ENCODE measurements around the gene EMC9.
A peak's percentile ranks its signal among the peaks of the same experiment; 100 is the strongest.

Gene EMC9

DNA sequence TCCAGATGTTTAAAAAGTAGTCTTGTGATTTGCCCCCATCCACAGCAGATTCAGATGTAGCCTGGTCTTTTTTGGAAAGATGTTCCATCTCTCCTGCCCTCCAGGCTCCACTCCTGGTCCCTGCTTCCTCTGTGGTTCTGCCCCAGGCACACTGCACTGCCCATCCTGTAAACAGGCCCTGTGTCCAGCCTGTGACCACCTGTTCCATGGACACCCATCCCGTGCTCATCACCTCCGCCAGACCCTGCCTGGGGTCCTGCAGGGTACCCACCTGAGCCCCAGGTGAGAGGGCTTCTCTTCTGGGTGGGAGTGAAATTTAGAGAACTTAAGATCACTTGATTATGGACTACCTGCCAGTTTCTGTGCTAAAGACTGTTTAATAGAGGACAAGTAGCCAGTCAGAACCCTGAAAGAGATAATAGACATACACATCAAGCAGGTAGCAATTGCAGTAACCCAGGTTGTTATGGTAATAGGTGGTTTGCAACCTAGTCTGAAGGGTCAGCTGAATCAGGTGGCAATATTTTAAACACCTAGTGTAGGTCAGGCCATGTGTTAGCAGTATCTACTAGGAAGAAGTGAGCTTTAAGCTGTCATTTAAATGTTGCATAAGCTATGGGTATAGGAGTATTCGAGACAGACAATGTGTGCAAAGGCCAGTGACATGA, 8.0 kb upstream of the EMC9 start:
- no peak for DNase-seq (ENCODE audit: low read depth in 2 of 3, low spot score in 2 of 3)

DNA sequence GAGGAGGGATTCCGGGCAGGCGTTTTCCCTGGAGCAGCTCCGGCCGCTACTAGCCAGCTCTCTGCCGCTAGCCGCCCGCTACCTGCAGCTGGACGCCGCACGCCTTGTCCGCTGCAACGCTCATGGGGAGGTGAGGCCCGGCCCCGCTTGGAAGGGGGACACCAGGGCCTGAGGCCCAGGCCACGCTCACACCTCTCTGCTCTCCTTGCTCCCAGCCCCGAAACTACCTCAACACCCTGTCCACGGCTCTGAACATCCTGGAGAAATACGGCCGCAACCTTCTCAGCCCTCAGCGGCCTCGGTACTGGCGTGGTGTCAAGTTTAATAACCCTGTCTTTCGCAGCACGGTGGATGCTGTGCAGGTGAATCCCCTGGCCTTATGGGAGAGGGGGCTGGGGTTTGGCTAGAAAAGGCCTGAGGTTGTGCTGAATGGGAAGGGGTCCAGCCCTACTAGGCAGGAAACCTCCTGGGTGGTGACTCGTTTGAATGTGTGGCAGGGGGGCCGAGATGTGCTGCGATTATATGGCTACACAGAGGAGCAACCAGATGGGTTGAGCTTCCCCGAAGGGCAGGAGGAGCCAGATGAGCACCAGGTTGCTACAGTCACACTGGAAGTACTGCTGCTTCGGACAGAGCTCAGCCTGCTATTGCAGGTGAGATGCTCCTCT, 6.5 kb upstream of the EMC9 start:
- DNase-seq (ENCODE audit: low read depth in 2 of 3, low spot score in 2 of 3) = no peak

DNA sequence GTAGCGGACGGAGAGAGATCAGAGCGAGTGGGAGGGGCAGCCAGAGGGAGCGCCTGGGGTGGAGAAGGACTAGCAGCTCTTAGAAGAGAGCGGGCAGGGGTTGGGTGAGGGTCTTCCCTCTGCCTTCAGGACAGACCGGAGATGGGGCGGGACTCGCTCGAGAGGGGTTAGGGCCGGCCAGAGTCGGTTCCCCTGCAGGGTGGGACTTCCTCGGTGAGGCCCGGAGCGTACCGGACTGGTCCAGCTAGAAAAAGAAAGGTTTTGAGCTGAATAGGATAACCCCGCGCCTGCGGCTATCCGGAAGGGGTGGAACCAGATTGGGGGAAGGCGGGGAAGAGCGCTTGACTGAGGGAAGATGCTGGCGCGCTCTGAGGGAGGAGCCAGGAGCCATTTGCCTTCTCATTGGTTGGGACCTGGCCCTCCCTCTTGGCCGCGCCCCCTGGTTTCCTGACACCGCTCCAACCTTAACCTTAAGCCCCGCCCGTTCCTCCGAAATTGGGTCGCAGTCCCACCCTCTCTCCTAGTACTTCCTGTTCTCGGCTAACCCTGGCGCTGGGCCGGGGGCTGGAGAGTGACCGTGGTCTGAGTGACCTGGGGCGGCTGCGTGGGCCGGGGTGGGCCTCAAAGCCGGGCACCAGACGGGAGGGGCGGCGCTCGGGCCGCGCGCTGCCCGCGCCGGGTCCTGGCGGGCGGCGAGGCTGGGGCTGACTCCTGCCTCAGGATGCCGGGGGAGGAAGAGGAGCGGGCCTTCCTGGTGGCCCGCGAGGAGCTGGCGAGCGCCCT, 5.8 kb upstream of the EMC9 start, which contains the start of gene RNF31:
Gene RNF31 (plus strand): TSS at position 521 of the 783 bp plus-strand sequence. CDS start 201 bp downstream, at position 722.
- DNase-seq (ENCODE audit: low read depth in 2 of 3, low spot score in 2 of 3) = peak; percentile 82 to 93 (median 84)

DNA sequence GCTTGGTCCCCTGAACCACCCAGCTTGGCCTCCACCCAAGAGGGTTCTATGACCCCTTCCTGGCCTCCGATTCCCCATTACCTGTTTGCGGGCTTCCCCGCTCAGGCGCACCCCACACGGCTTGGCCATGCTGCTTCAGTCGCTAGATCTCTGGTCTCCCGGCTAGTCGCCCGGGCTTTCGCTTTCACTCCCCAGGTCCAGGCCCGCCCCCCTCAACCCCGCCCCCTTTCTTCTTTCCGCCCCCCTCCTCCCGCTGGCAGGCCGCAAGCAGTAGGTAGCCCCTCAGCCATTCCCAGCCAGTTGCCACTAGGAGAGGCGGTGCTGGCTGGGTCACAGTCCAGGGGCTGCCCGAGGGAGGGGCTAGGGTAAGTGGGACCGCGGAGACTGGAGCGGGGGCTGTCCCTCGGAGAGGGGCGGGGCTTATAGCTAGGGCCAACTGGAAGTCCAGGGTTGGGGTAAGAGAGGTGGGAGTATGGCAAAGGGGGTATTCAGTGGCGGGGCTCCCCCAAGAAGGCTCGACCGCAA, 5.1 kb upstream of the EMC9 start, which contains the start of gene PSME2:
Gene PSME2 (minus strand): TSS at position 158 of the 525 bp plus-strand sequence. CDS start 29 bp downstream, at position 129.
- peak; percentile 74 to 88 (median 80) for DNase-seq (ENCODE audit: low read depth in 2 of 3, low spot score in 2 of 3)

DNA sequence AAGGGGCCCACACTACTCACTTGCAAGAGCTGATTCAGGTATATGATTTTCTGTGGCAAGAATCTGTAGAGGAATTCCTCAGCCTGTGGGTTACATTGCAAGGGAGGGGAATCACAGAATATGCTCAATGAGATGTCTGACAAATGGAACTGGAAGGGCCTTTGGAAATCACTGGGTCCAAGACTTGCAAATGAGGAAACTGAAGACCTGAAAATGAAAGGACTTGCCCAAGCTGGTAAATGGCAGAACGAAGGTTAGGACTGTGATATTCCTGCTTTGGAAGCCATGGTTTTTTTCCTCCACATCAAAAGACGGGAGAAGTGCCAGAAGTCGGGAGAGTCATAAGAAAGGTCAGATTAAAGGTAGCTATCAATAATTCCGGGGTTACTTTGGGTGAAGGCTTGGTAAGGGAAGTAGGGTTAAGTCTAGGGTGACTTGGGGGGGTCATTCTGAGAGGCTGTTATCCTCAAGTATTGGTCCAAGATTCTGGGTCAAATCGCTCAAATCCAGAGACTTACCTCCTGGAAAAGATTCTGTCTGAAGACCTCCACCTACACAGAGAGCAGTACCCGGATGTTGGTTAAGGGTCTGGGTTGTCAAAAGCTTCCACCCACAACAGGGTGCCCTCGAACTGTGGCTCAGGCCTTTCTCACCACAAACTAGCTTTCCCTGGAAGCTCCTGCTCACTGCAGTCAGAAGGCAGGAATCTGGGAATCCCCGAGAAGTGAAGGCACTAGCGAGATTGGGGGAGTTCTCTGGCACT, 4.5 kb upstream of the EMC9 start:
- no peak for DNase-seq (ENCODE audit: low read depth in 2 of 3, low spot score in 2 of 3)

DNA sequence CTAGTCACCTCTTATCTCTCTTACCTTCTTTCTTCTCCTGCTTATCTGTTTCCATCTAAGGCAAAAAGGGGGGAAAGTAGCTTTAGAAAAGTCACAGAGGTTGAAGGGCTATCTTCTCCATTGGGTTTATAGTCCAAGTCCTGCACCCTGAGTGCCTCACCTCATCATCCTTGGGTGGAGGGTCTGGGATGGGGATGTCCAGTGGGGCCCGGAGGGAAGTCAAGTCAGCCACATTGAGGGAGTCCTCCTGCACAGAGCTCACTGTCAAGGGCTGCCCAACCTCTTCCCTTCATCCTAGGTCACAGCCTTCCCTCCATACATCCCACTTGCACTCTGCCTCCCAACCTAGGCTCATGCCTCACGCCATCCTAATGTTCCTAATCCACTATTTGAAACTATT, 3.8 kb upstream of the EMC9 start:
- DNase-seq (ENCODE audit: low read depth in 2 of 3, low spot score in 2 of 3) = no peak

DNA sequence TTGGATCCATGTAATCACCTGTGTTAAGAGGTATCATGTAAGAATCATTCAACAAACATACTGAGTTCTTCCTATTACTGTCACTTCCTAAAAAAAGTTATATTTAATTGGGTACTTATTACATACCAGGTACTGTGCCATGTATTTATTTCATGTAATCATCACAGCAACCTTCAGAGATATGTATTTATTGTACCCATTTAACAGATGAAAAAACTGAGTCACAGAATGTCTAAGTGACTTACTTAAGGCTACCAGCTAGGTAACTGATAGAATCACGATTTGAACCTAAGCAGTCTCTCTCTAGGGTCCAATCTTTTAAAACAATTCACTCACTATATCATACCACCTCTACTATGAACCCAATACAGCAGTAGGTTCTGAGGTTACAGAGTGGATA, 3.1 kb upstream of the EMC9 start:
- DNase-seq (ENCODE audit: low read depth in 2 of 3, low spot score in 2 of 3) = no peak

DNA sequence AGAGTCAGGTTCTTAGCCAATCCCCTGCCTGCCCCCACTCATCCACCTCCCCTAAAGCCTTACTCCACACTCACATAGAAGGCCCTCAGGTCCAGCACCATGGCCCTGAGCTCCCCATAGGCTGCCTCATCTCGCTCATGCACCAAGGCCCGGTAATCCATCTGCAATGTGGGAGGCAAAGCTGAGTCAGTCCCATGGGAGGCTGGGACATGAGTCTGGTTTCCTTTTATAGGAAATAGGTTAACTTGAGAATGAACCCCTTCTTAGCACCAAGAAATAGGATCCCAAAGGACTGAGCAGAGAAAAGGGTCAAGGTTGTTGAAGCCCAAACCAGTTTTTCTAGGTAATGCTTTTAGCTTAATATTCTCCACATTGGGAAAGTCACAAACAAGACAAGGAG, 2.1 kb upstream of the EMC9 start:
- DNase-seq (ENCODE audit: low read depth in 2 of 3, low spot score in 2 of 3) = no peak

DNA sequence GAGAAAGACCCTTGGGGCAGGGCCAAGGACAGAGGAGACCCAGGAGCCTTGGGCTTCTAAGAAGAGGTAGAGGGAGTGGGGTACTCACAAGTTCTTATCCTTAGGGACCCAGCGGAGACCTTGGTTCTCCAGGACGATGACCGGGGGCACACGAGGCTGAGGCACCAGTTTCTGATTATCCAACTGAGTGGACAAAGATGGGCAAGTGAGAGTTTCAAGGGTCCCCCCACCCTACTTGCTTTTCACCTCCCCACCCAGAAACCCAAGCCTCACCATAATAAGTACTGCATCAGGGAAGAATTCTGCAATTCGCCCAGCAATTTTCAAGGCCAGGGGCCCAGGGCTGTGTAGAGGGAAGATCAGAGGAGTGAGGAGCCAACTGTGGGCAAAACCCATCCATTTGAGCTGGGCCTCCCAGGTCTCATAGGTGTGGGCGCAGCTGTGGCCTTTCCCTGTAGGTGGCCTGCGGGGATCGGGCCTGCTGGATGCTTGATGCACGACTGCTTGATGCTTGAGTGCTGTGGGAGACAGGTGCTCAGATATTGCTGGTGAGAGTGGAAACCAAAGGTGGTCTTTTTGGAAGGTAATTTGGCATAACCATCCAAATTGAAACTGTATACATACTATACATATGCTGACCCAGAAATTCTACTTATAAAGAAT, 2.0 kb downstream of the EMC9 start:
- no peak for DNase-seq (ENCODE audit: low read depth in 2 of 3, low spot score in 2 of 3)

DNA sequence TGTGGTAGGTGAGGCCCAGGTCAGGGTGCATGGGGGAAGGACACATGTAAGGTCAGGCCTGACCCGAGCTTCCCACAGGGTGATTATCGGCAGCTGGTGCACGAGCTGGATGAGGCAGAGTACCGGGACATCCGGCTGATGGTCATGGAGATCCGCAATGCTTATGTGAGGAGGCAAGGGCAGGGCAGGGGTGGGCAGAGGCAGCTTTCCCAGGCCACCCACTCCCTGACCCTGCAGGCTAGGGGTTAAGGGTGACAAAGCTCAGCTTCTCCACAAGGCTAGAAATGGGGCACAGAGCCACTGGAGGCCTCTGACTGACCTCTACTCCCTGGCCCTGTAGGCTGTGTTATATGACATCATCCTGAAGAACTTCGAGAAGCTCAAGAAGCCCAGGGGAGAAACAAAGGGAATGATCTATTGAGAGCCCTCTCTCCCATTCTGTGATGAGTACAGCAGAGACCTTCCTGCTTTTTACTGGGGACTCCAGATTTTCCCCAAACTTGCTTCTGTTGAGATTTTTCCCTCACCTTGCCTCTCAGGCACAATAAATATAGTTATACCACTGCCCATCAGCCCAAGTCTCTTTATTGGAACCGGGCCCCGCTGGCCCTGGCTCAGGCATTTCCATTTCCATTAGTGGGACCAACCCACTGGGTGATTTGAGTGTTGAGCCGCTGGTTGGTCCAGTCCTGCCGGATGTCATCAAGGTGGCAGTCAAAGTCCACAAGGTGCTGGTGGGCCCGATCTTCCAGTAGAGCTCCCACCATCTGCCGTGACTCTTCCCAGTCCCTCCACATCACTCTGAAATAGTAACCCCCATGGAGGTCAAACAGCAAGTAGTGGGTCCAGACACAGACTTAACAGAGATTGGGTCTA, 2.8 kb downstream of the EMC9 start:
- DNase-seq (ENCODE audit: low read depth in 2 of 3, low spot score in 2 of 3) = no peak

DNA sequence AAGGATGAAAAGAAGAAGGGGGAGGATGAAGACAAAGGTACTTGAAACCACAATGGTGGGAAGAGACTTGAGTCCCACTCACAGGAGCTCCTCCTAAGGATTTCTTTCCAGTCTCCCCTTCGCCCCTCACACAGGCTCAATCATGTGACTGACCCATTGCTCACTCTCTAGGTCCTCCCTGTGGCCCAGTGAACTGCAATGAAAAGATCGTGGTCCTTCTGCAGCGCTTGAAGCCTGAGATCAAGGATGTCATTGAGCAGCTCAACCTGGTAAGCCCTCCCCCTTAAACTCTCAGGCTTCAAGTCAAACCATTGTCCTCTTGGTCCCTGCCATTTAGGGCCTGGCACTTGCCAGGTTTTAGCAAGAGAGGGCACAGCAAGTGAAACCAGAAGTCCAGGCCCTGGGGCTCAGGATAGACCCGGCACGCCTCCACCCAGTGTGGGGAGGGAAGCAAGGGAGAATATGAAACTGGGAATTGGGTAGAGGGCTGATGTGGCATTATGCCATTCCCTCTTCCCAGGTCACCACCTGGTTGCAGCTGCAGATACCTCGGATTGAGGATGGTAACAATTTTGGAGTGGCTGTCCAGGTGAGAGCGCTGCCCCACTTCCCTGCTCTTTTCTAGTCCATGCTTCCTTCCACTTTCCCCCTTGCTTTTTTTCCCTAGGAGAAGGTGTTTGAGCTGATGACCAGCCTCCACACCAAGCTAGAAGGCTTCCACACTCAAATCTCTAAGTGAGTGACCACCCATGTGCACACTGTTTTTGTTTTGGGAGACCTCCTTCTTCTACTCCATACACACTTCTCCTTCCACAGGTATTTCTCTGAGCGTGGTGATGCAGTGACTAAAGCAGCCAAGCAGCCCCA, 3.6 kb downstream of the EMC9 start:
- no peak for DNase-seq (ENCODE audit: low read depth in 2 of 3, low spot score in 2 of 3)

DNA sequence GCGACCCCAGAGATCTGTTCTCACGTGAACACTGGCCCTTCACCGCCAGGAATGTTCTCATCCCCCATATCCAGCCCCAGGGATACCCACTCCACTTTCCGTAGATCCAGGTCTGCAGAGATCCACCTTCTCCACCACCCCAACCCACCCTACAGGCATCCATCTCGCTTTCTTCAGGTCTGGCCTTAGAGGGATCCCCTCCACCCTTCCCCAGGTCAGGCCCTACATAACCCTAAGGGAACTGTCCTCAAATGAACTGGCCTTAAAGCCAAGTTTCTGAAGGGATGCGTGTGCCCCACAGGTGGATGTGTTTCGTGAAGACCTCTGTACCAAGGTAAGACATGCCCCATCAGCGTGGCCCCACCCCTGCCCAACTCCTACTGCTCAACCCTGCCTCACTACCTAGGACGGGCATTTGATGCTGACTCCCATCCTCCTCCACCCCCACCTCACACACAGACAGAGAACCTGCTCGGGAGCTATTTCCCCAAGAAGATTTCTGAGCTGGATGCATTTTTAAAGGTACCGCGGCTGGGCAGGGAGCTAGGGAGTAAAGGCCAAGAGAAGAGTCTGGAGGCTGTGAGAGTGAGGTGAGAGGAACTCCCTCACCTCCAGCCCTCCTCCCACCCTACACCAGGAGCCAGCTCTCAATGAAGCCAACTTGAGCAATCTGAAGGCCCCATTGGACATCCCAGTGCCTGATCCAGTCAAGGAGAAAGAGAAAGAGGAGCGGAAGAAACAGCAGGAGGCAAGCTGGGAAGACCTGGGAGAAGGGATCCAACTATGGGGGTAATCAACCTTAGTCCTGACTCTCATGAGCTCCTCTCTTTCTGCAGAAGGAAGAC, 4.5 kb downstream of the EMC9 start:
- no peak for DNase-seq (ENCODE audit: low read depth in 2 of 3, low spot score in 2 of 3)

DNA sequence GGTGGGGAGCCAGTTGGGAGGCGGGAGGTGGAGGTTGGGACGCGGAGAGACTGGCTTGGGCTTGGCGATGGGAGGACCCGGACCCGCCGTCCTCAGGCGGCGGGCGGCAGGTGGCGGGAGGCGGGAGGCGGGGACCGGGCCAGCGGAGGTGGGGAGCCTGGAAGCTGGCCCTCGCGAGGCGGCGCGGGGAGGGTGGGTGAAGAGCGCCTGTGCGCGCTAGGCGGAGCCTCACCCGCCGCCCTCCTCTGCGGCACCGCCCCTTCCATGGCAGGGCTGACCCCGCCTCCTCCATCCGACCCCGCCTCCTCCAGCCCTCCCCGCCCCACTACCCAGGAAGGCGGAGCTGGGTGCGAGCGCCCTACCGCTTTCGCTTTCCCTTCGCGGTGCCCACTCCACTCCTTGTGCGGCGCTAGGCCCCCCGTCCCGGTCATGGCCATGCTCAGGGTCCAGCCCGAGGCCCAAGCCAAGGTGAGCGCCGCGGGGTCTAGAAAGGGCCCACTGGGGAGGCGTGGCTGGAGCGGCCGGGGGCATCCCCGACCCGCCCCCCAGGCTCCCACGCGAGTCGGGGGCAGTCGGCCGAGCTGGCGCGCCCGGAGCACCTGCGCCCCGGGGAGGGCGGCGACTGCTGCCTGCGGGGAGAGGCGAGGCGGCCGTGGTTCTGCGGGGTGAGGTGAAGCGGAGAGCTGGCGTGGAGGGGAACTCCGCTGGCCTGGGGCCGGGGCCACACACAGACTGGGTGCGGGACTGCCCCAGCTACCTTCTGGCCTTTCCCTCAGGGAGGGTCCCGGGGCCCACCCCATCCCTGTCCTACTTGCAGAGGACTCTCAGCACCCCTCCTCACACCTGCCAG, 5.3 kb downstream of the EMC9 start, which contains the start of gene PSME1:
Gene PSME1 (plus strand): TSS at position 361 of the 850 bp plus-strand sequence. CDS start 69 bp downstream, at position 430.
- peak; percentile 87 to 92 (median 88) for DNase-seq (ENCODE audit: low read depth in 2 of 3, low spot score in 2 of 3)

DNA sequence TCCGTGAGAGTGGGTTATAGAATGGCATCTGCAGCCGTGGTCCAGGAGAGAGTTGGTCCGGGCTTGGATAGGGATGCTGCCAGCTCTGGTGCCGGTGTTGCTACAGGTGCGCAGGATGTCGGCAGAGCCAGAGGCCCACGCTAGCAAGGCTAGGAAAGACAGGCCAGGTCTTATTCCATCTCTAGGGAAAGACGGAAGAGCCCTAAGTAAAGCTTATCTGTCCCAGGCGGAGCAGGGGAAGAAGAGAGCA, 5.9 kb downstream of the EMC9 start:
- no peak for DNase-seq (ENCODE audit: low read depth in 2 of 3, low spot score in 2 of 3)

DNA sequence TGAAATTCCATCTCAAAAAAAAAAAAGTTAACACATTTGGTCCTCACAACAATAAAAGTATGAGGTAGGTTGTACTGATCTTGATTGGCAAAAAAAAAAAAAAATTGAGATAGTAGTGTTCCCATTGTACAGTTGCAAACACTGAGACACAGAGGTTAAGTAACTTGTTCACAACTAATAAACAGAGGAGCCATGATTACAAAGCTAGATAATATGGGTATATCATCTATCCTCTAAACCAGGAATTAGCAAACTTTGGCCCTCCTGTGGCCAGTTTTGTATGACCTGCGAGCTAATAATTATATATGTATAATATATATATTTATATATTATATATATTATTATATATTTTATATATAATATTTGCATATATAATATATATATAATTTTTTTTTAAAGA, 7.7 kb downstream of the EMC9 start:
- no peak for DNase-seq (ENCODE audit: low read depth in 2 of 3, low spot score in 2 of 3)

DNA sequence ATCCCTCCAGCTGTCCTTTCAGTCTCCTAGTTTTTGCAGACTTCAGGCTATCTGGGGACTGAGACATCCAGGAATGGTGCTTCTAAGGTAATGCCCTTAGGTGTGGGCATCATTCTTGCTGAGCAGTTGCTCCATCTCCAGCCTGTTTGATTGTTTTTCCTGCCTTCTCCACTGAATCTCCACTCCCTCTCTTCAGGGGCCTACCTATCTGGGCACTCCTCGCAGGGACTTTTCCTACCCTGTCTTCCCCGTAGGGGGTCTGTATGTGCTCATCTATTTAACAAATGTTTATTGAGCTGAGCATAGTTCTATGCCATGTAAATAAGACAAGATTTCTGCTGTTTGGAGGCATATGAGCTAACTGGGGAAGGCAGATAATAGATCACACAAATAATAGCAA, 8.4 kb downstream of the EMC9 start:
- no peak for DNase-seq (ENCODE audit: low read depth in 2 of 3, low spot score in 2 of 3)
